Suprapubic skin (tissue), 3 donors: ENCODE data around the gene PIAS4.

Experiments used
- CTCF ChIP-seq, 2 donors: fragments of 200-600 bp in 1 of 2; fragments of 450-650 bp in 1 of 2; sonication (generic) in 1 of 2; IDR thresholded peaks; one replicate each; pipeline ENCODE4 v1.5.1; 2016 to 2019; ENCODE audit warnings: antibody characterized with exemption in 2 of 2, mild to moderate bottlenecking in 1 of 2, moderate library complexity in 1 of 2
- EP300 ChIP-seq: sonication (generic); formaldehyde crosslinking; IDR thresholded peaks from one replicate; pipeline ENCODE4 v1.6.1; 2017; ENCODE audit warnings: antibody characterized with exemption
- POLR2A ChIP-seq, 2 donors: fragments of 450-650 bp; IDR thresholded peaks; one replicate each; pipeline ENCODE4 v1.6.1; 2017; ENCODE audit warnings: antibody characterized with exemption in 2 of 2, mild to moderate bottlenecking in 2 of 2, moderate library complexity in 2 of 2

- TF ChIP-seq CTCF (IDR thresholded peaks at IDR 0.05) (no peak), EP300 (no peak), POLR2A (IDR thresholded peaks at IDR 0.05) (no peak)
Observed at GRCh38 chr19:4013886-4014540, 6.5 kb downstream of the PIAS4 start.
